Measurements from ENCODE around the gene RPS29.
"Not testable (repeated sequence)": the region's sequence is repeated elsewhere in the genome, so short reads cannot be mapped to it uniquely, and the experiment has no call there.

The RPS29 gene

DNA sequence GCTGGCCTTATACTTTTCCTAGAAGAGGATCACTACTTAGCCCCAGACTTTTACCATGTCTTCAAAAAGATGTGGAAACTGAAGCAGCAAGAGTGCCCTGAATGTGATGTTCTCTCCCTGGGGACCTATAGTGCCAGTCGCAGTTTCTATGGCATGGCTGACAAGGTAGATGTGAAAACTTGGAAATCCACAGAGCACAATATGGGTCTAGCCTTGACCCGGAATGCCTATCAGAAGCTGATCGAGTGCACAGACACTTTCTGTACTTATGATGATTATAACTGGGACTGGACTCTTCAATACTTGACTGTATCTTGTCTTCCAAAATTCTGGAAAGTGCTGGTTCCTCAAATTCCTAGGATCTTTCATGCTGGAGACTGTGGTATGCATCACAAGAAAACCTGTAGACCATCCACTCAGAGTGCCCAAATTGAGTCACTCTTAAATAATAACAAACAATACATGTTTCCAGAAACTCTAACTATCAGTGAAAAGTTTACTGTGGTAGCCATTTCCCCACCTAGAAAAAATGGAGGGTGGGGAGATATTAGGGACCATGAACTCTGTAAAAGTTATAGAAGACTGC is 35.9 kb upstream of the RPS29 start:
- H3K4me3 ChIP-seq (ENCODE audit: control insufficient read depth, low read depth, low read length): peak overlapping the region; percentile 63
- TF ChIP-seq, protein P1, sequence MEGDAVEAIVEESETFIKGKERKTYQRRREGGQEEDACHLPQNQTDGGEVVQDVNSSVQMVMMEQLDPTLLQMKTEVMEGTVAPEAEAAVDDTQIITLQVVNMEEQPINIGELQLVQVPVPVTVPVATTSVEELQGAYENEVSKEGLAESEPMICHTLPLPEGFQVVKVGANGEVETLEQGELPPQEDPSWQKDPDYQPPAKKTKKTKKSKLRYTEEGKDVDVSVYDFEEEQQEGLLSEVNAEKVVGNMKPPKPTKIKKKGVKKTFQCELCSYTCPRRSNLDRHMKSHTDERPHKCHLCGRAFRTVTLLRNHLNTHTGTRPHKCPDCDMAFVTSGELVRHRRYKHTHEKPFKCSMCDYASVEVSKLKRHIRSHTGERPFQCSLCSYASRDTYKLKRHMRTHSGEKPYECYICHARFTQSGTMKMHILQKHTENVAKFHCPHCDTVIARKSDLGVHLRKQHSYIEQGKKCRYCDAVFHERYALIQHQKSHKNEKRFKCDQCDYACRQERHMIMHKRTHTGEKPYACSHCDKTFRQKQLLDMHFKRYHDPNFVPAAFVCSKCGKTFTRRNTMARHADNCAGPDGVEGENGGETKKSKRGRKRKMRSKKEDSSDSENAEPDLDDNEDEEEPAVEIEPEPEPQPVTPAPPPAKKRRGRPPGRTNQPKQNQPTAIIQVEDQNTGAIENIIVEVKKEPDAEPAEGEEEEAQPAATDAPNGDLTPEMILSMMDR (IDR thresholded peaks at IDR 0.05; ENCODE audit: control insufficient read depth, insufficient read depth, low read depth, low read length, missing control alignments): no peak
- DNase-seq (ENCODE audit: low read depth): no peak

DNA sequence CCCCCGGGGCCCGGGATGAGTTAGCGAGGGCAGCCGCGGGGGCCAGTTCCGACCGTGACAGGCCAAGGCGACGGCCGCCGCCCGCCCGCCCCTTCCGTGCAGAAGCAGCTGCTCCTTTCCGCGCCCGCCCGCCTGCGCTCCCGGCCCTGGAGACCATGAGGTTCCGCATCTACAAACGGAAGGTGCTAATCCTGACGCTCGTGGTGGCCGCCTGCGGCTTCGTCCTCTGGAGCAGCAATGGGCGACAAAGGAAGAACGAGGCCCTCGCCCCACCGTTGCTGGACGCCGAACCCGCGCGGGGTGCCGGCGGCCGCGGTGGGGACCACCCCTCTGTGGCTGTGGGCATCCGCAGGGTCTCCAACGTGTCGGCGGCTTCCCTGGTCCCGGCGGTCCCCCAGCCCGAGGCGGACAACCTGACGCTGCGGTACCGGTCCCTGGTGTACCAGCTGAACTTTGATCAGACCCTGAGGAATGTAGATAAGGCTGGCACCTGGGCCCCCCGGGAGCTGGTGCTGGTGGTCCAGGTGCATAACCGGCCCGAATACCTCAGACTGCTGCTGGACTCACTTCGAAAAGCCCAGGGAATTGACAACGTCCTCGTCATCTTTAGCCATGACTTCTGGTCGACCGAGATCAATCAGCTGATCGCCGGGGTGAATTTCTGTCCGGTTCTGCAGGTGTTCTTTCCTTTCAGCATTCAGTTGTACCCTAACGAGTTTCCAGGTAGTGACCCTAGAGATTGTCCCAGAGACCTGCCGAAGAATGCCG is 35.1 kb upstream of the RPS29 start:
- no peak for DNase-seq (ENCODE audit: low read depth)
- TF ChIP-seq, protein P1 (IDR thresholded peaks at IDR 0.05; ENCODE audit: control insufficient read depth, insufficient read depth, low read depth, low read length, missing control alignments): no peak
- peak overlapping the region; percentile 63 for H3K4me3 ChIP-seq (ENCODE audit: control insufficient read depth, low read depth, low read length)

DNA sequence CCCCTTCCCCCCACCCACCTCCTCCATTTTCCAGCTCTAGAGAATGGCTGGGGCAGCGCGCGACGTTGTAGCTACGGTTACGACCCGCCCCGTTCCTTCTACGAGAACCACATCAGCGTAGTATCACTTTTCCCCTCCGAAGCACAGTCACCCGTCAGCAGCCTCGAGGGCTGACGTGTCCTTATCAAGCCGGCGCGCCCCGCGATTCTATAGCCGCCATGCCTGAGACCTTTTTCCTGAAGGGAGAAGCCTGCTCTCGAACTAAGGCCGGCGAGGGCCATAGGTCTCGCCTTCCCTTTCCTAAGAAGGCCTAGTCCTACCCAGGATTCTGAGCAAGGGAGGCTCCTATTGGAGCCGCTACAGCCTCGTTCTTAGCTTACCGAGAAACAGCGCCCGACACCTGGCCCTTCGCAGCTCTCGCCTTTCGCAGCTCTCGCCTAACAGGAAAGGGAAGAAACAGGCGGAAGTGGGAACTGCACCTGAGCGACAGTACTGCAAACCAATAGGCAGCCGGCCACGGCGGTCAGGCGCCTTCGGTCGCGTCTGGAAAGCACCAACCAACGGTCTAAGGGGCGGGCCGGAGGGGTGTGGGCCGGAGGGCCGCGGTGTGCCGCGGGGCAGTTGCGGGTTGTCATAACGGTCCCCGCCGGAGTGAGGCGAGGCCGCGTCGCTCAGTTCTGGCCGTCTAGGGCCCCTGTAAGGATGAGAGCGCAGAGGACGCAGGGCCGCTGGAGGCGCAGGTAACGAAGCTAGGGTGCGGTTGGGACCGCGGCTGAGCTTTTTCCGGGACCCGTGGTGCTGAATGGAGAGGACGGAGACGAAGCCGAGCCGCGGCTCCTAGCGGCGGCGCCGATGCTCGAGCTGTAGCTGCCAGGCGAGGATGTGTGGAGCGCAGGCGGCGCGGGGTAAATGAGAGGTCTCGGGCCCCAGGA is 34.3 kb upstream of the RPS29 start, which contains the start of the genes MGAT2 and RPL36AL:
Gene MGAT2, plus strand, starts transcription at position 618 of the 932 bp plus-strand sequence. CDS start 470 bp downstream, outside the sequence.
Gene RPL36AL, minus strand, starts transcription at position 445 of the 932 bp plus-strand sequence. CDS start 1,522 bp downstream, outside the sequence.
- TF ChIP-seq, protein P1 (IDR thresholded peaks at IDR 0.05; ENCODE audit: control insufficient read depth, insufficient read depth, low read depth, low read length, missing control alignments): peak; percentile 28
- peak within 1 kb of the TSS; percentile 63 for H3K4me3 ChIP-seq (ENCODE audit: control insufficient read depth, low read depth, low read length)
- DNase-seq (ENCODE audit: low read depth): peak; percentile 98

DNA sequence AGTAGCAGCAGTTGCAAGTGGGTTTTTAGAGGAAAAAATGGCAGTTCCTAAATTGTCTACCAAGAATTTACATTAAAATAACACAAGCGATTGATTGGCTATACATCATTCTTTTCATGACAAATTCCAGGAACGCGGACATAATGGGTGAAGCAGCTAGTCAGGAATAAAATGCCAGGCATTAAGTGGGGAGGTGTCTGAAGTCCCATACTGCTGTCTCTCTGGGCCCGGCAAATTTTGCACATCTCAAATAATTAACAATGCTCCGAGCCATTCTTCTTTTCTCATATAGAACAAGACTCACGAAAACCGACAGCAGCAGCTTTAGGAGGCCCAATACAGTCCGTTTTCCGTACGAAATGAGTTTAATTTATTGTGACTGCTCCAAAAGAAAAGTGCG is 33.5 kb upstream of the RPS29 start:
- TF ChIP-seq, protein P1 (IDR thresholded peaks at IDR 0.05; ENCODE audit: control insufficient read depth, insufficient read depth, low read depth, low read length, missing control alignments): no peak
- peak overlapping the region; percentile 63 for H3K4me3 ChIP-seq (ENCODE audit: control insufficient read depth, low read depth, low read length)
- DNase-seq (ENCODE audit: low read depth): no peak

DNA sequence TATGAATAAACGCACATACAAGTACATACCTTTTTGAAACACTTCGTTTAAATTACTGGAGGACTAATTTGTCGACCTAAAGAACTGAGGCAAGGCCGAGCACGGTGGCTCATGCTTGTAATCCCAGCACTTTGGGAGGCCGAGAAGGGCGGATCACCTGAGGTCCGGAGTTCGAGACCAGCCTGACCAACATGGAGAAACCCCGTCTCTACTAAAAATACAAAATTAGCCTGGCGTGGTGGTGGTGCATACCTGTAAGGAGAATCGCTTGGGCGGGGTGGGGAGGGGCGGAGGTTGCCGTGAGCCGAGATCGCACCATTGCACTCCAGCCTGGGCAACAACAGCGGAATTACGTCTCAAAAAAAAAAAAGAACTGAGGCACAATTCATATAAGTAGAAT is 33.1 kb upstream of the RPS29 start:
- not testable (repeated sequence) for DNase-seq (ENCODE audit: low read depth)
- peak overlapping the region; percentile 63 for H3K4me3 ChIP-seq (ENCODE audit: control insufficient read depth, low read depth, low read length)

DNA sequence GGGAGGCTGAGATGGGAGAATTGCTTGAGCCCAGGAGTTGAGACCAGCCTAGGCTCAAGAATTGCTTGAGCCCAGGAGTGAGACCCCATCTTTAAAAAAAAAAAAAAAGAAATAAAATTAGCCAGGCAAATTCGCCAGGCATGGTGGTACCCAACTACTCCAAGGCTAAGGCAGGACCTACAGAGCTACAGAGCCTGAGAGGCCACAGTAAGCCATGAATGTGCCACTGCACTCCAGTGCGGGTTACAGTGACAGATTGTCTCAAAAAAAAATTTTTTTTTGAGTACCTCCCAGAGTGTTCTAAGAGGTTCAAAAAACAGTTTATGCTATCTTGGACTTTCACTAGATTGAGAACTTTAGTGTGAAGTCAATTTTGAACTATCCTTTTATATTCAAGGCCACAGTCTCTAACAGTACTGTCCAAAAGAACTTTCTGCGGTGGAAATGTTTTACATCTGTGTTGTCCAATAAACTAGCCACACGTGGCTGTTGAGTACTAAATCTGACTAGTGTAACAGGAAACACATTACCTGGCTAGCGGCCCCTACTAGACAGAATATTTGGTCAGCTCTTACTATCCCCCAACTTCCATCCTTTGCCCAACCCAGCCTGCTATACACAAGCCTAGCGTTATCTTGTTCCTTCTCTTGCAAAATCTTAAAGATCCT is 31.8 kb upstream of the RPS29 start:
- TF ChIP-seq, protein P1 (IDR thresholded peaks at IDR 0.05; ENCODE audit: control insufficient read depth, insufficient read depth, low read depth, low read length, missing control alignments): no peak
- DNase-seq (ENCODE audit: low read depth): no peak
- H3K4me3 ChIP-seq (ENCODE audit: control insufficient read depth, low read depth, low read length): no peak overlapping the region
